Parathyroid adenoma (tissue), 2 donors: ENCODE measurements around the gene KLHDC7B.

Source experiments
- H2AFZ ChIP-seq: fragments of 300-600 bp; sonication (generic); one replicate; pipeline ENCODE4 v1.7.0; 2017; ENCODE audit warnings: antibody characterized with exemption, mild to moderate bottlenecking
- H3K27ac ChIP-seq: fragments of 300-600 bp; sonication (generic); one replicate; pipeline ENCODE4 v1.7.0; 2017
- H3K27me3 ChIP-seq: fragments of 300-600 bp; sonication (generic); one replicate; pipeline ENCODE4 v1.7.0; 2017; ENCODE audit warnings: low read length; ENCODE audit not compliant: control insufficient read depth, insufficient read depth
- H3K36me3 ChIP-seq: fragments of 300-600 bp; sonication (generic); one replicate; pipeline ENCODE4 v1.7.0; 2017; ENCODE audit warnings: low read length; ENCODE audit not compliant: control insufficient read depth, insufficient read depth
- H3K4me1 ChIP-seq: fragments of 300-600 bp; sonication (generic); one replicate; pipeline ENCODE4 v1.7.0; 2017; ENCODE audit warnings: control low read depth
- H3K4me2 ChIP-seq: fragments of 300-600 bp; sonication (generic); one replicate; pipeline ENCODE4 v1.7.0; 2017; ENCODE audit warnings: low read length
- H3K4me3 ChIP-seq: fragments of 300-600 bp; sonication (generic); one replicate; pipeline ENCODE4 v1.7.0; 2017; ENCODE audit warnings: low read depth, low read length
- H3K79me2 ChIP-seq: fragments of 300-600 bp; sonication (generic); one replicate; pipeline ENCODE4 v1.7.0; 2017; ENCODE audit warnings: control low read depth
- H3K9ac ChIP-seq: fragments of 300-600 bp; sonication (generic); one replicate; pipeline ENCODE4 v1.7.0; 2017; ENCODE audit warnings: mild to moderate bottlenecking
- H3K9me3 ChIP-seq: fragments of 300-600 bp; sonication (generic); one replicate; pipeline ENCODE4 v1.7.0; 2017; ENCODE audit warnings: low read length; ENCODE audit not compliant: control insufficient read depth
- CTCF ChIP-seq: fragments of 300-600 bp; sonication (generic); IDR thresholded peaks from one replicate; pipeline ENCODE4 v1.7.0; 2017; ENCODE audit warnings: antibody characterized with exemption, mild to moderate bottlenecking
- donor health status: primary hyperparathyroidism.

The KLHDC7B gene

GRCh38 chr22:50577987-50578775 is 32.5 kb downstream of the KLHDC7B start, which contains the start of gene CPT1B:
Gene CPT1B (minus strand): TSS chr22:50578427. CDS start chr22:50577915, 512 bp downstream.
- TF ChIP-seq CTCF: peak; percentile 8
- H3K4me2 ChIP-seq: peak within 1 kb of the TSS; percentile 50
- H3K4me1 ChIP-seq: no peaks in the 10 kb centered on the region
- no peaks in the 10 kb centered on the region for H3K36me3 ChIP-seq
- peak within 1 kb of the TSS; percentile 11 for H3K4me3 ChIP-seq
- peak within 1 kb of the TSS; percentile 29 for H3K9ac ChIP-seq
- H3K27ac ChIP-seq: peak within 1 kb of the TSS; percentile 88
- H2AFZ ChIP-seq: peak within 1 kb of the TSS; percentile 38
- H3K79me2 ChIP-seq: no peaks in the 10 kb centered on the region
- H3K9me3 ChIP-seq: no peaks in the 10 kb centered on the region
- H3K27me3 ChIP-seq: no peaks in the 10 kb centered on the region

GRCh38 chr22:50578776-50579310 is 33.1 kb downstream of the KLHDC7B start:
- H3K9me3 ChIP-seq: no peaks in the 10 kb centered on the region
- H3K27ac ChIP-seq: peak overlapping the region; percentile 88
- peak overlapping the region; percentile 11 for H3K4me3 ChIP-seq
- H3K4me2 ChIP-seq: peak overlapping the region; percentile 50
- H3K79me2 ChIP-seq: no peaks in the 10 kb centered on the region
- H3K9ac ChIP-seq: no peak overlapping the region
- H3K27me3 ChIP-seq: no peaks in the 10 kb centered on the region
- TF ChIP-seq CTCF: peak; percentile 0
- H3K36me3 ChIP-seq: no peaks in the 10 kb centered on the region
- peaks cover 3% of the 10 kb centered on the region for H3K4me1 ChIP-seq
- H2AFZ ChIP-seq: no peak overlapping the region

- Histone ChIP-seq H3K27ac (peak overlapping the region; percentile 24), H3K79me2 (no peaks in the 10 kb centered on the region), H2AFZ (no peak overlapping the region), H3K27me3 (no peaks in the 10 kb centered on the region), H3K4me2 (no peak overlapping the region), H3K9me3 (no peaks in the 10 kb centered on the region), H3K36me3 (no peaks in the 10 kb centered on the region), H3K9ac (no peak overlapping the region), H3K4me3 (no peak overlapping the region), H3K4me1 (peaks cover 5% of the 10 kb centered on the region)
- TF ChIP-seq CTCF: no peak
These were observed 34.1 kb downstream of the KLHDC7B start for GRCh38 chr22:50579752-50580151.

- H3K9me3 ChIP-seq: no peaks in the 10 kb centered on the region
- no peaks in the 10 kb centered on the region for H3K27me3 ChIP-seq
- H3K4me1 ChIP-seq: peaks cover 5% of the 10 kb centered on the region
- H3K27ac ChIP-seq: peak overlapping the region; percentile 98
- H3K4me2 ChIP-seq: peak overlapping the region; percentile 98
- H3K36me3 ChIP-seq: no peaks in the 10 kb centered on the region
- no peaks in the 10 kb centered on the region for H3K79me2 ChIP-seq
- TF ChIP-seq CTCF: no peak
- H3K4me3 ChIP-seq: peak overlapping the region; percentile 98
- H2AFZ ChIP-seq: no peak overlapping the region
- no peak overlapping the region for H3K9ac ChIP-seq
These were observed 35.6 kb downstream of the KLHDC7B start for GRCh38 chr22:50581031-50581949.
